CD8-positive, alpha-beta memory T cell (primary cell): ENCODE data around the gene PALD1. TPM values are rescaled to one million over a fixed set of nuclear protein-coding genes. Genes with fewer than 3 reads are reported as not detected.

Experiments
- CTCF ChIA-PET: fragments of 350-600 bp; sonication (Branson Sonifier 250); formaldehyde crosslinking; loops from one replicate; lab custom pipeline; 2021; ENCODE audit warnings: antibody characterized with exemption; lab: Charles Lee
- POLR2A ChIA-PET: fragments of 350-600 bp; sonication (Branson Sonifier 250); formaldehyde crosslinking; loops from one replicate; lab custom pipeline; 2021; ENCODE audit warnings: antibody characterized with exemption; lab: Charles Lee
- DNase-seq, 5 donors: peaks; one replicate each; pipeline versions ENCODE4 v3.0.0 to v3.0.0-alpha.2; 2020 to 2022; ENCODE audit warnings: mixed read lengths in 1 of 5
- H3K27ac ChIP-seq: one replicate; pipeline ENCODE4 v1.7.0; 2013; ENCODE audit warnings: low read depth, mild to moderate bottlenecking, low read length, moderate library complexity
- H3K27me3 ChIP-seq: 2 replicates; pipeline ENCODE4 v1.7.0; 2013; ENCODE audit warnings: low read length, mild to moderate bottlenecking; ENCODE audit not compliant: insufficient read depth, poor library complexity, severe bottlenecking
- H3K36me3 ChIP-seq: 2 replicates; pipeline ENCODE4 v1.7.0; 2013; ENCODE audit warnings: mild to moderate bottlenecking, low read length, moderate library complexity; ENCODE audit not compliant: insufficient read depth
- H3K4me1 ChIP-seq: 2 replicates; pipeline ENCODE4 v1.7.0; 2013; ENCODE audit warnings: mild to moderate bottlenecking, low read length, moderate library complexity; ENCODE audit not compliant: insufficient read depth
- H3K4me3 ChIP-seq: 2 replicates; pipeline ENCODE4 v1.7.0; 2013; ENCODE audit warnings: mild to moderate bottlenecking, low read length
- H3K9me3 ChIP-seq: 2 replicates; pipeline ENCODE4 v1.7.0; 2013; ENCODE audit warnings: mild to moderate bottlenecking, low read length
- H3K27ac Mint-ChIP-seq, 8 donors: one replicate each; pipeline ENCODE4 v1.8.0; 2020 to 2021; ENCODE audit warnings: mixed read lengths in 8 of 8, mild to moderate bottlenecking in 6 of 8, inconsistent platforms in 3 of 8, moderate library complexity in 3 of 8
- H3K27me3 Mint-ChIP-seq, 2 donors: one replicate each; pipeline ENCODE4 v1.8.0; 2020 to 2021; ENCODE audit warnings: mixed read lengths in 2 of 2, mild to moderate bottlenecking in 1 of 2, moderate library complexity in 1 of 2
- H3K36me3 Mint-ChIP-seq, 3 donors: one replicate each; pipeline ENCODE4 v1.8.0; 2020 to 2021; ENCODE audit warnings: mixed read lengths in 3 of 3, inconsistent platforms in 1 of 3, mild to moderate bottlenecking in 1 of 3
- H3K4me1 Mint-ChIP-seq, 3 donors: one replicate each; pipeline ENCODE4 v1.8.0; 2020 to 2021; ENCODE audit warnings: mixed read lengths in 3 of 3, inconsistent platforms in 1 of 3, mild to moderate bottlenecking in 1 of 3
- H3K4me3 Mint-ChIP-seq, 7 donors: one replicate each; pipeline ENCODE4 v1.8.0; 2020 to 2021; ENCODE audit warnings: mixed read lengths in 7 of 7, mild to moderate bottlenecking in 6 of 7, moderate library complexity in 4 of 7, inconsistent platforms in 2 of 7
- H3K9me3 Mint-ChIP-seq, 5 donors: one replicate each; pipeline ENCODE4 v1.8.0; 2020 to 2022; ENCODE audit warnings: mixed read lengths in 5 of 5, mild to moderate bottlenecking in 3 of 5, moderate library complexity in 2 of 5, inconsistent platforms in 1 of 5
- polyA plus RNA-seq: library from polyadenylated mRNA; unstranded; fragments of 300-500 nt; fragmentation: Illumina TruSeq; gene quantifications from one replicate; pipeline ENCODE4 v1.2.3, GENCODE V29; 2021
- total RNA-seq, 2 experiments: library from RNA; stranded (reverse); gene quantifications; one replicate each; pipeline ENCODE4 v1.2.3, GENCODE V29; 2021

PALD1 gene
- total and polyA plus RNA-seq, 3 experiments from 2014 or later = 0.20 to 0.29 TPM; not detected in 1

GRCh38 chr10:70586348-70586930, 107.9 kb downstream of the PALD1 start:
- Mint-ChIP-seq H3K4me3 (no peak overlapping the region), H3K4me1 (peaks cover 15 to 27% (median 22%) of the 10 kb centered on the region in 3 donors), H3K36me3 (peaks cover 0 to 4% (median 0%) of the 10 kb centered on the region in 3 donors), H3K27ac (no peak overlapping the region), H3K27me3 (no peaks in the 10 kb centered on the region), H3K9me3 (no peaks in the 10 kb centered on the region)
- H3K27ac ChIP-seq = no peak overlapping the region
- H3K4me3 ChIP-seq = no peak overlapping the region
- CTCF ChIA-PET = interaction anchor here (0.7 to 0.8 kb wide), 2 partner anchors 9 to 27 kb away, joined by 3 to 4 read pairs; no protein-coding TSS in a partner anchor
- POLR2A ChIA-PET = no interaction called here
- H3K4me1 ChIP-seq = peaks cover 5% of the 10 kb centered on the region
- H3K36me3 ChIP-seq = no peaks in the 10 kb centered on the region
- no peaks in the 10 kb centered on the region for H3K9me3 ChIP-seq
- no peaks in the 10 kb centered on the region for H3K27me3 ChIP-seq
- peak in 1 of 5 donors; percentile 20 for DNase-seq

- Mint-ChIP-seq H3K9me3 (no peaks in the 10 kb centered on the region), H3K4me1 (peaks cover 17 to 31% (median 27%) of the 10 kb centered on the region in 3 donors), H3K36me3 (peaks cover 0 to 4% (median 1%) of the 10 kb centered on the region in 3 donors), H3K27me3 (no peaks in the 10 kb centered on the region), H3K4me3 (no peak overlapping the region), H3K27ac (peak overlapping the region in 1 of 8 donors; percentile 43)
- no peak overlapping the region for H3K27ac ChIP-seq
- H3K4me1 ChIP-seq = peaks cover 5% of the 10 kb centered on the region
- H3K4me3 ChIP-seq = no peak overlapping the region
- H3K27me3 ChIP-seq = no peaks in the 10 kb centered on the region
- DNase-seq = no peak
- no peaks in the 10 kb centered on the region for H3K9me3 ChIP-seq
- POLR2A ChIA-PET = no interaction called here
- CTCF ChIA-PET = no interaction called here
- no peaks in the 10 kb centered on the region for H3K36me3 ChIP-seq
Observed at GRCh38 chr10:70587045-70587658, 108.6 kb downstream of the PALD1 start.

DNA sequence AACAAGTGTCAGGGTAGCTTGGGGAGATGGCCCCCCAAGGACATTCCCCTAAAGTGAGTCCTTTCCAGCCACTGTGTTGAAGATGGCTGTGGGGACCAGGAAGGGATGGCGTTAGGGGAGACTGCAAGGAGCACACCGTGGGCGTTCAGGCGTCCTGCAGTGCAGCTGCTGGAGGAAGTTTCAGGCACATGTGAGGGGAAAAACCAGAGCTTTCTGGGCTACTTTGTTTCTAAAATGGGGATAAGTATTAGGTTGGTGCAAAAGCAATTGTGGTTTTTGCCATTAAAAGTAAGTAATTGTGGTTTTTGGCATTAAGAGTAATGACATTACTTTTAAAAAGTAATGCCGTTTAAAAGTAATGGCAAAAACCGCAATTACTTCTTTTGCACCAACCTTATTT, 109.7 kb downstream of the PALD1 start:
- no peak overlapping the region for H3K4me3 Mint-ChIP-seq
- Histone ChIP-seq H3K4me1 (peaks cover 5% of the 10 kb centered on the region), H3K36me3 (no peaks in the 10 kb centered on the region), H3K27ac (no peak overlapping the region), H3K9me3 (no peaks in the 10 kb centered on the region), H3K27me3 (no peaks in the 10 kb centered on the region), H3K4me3 (no peak overlapping the region)
- H3K36me3 Mint-ChIP-seq = peaks cover 0 to 6% (median 4%) of the 10 kb centered on the region in 3 donors
- CTCF ChIA-PET = interaction anchor here (1.5 kb wide), 1 partner anchor 29 kb away, joined by 3 read pairs; no protein-coding TSS in a partner anchor
- peaks cover 24 to 42% (median 36%) of the 10 kb centered on the region in 3 donors for H3K4me1 Mint-ChIP-seq
- POLR2A ChIA-PET = no interaction called here
- H3K27me3 Mint-ChIP-seq = no peaks in the 10 kb centered on the region
- H3K27ac Mint-ChIP-seq = no peak overlapping the region
- H3K9me3 Mint-ChIP-seq = no peaks in the 10 kb centered on the region
- peak in 1 of 5 donors; percentile 30 for DNase-seq

DNA sequence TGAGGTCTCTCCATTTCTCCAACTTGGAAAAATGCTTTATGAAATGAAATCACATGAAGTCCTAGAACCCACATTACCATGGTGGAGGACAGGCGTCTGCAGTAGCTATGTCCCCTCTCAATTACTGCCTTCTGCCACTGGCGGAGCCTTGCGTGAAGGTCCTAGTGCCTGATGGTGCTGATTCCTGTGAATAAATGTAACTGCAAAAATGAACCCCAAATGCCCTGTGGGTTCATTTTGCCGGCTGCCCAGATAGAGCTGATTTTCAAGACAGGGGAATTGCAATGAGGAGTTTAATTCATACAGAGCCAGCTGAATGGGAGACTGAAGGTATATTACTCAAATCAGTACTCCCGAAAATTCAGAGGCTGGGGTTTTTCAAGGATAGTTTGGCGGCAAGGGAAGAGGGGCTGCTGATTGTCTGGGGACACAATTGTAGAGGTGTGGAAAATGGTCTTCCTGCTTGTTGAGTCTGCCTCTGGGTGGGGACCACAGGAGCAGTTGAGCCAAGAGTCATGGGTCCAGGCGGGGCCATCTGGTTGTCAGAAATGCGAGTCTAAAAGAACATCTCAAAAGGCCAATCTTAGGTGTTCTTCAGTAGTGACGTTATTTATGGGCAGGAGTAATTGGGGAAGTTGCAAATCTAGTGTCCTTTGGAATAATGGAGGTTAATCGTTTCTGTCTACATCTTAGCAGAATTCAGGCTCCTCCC, 110.4 kb downstream of the PALD1 start:
- Histone ChIP-seq H3K27me3 (no peaks in the 10 kb centered on the region), H3K27ac (no peak overlapping the region), H3K4me3 (no peak overlapping the region), H3K4me1 (peaks cover 5% of the 10 kb centered on the region), H3K9me3 (no peaks in the 10 kb centered on the region), H3K36me3 (no peaks in the 10 kb centered on the region)
- H3K4me3 Mint-ChIP-seq = no peak overlapping the region
- H3K4me1 Mint-ChIP-seq = peaks cover 30 to 50% (median 36%) of the 10 kb centered on the region in 3 donors
- no peak for DNase-seq
- no peaks in the 10 kb centered on the region for H3K9me3 Mint-ChIP-seq
- no peaks in the 10 kb centered on the region for H3K27me3 Mint-ChIP-seq
- H3K27ac Mint-ChIP-seq = no peak overlapping the region
- peaks cover 0 to 6% (median 4%) of the 10 kb centered on the region in 3 donors for H3K36me3 Mint-ChIP-seq
- CTCF ChIA-PET = interaction anchor here (1.5 kb wide), 1 partner anchor 30 kb away, joined by 3 read pairs; no protein-coding TSS in a partner anchor
- POLR2A ChIA-PET = no interaction called here

GRCh38 chr10:70589762-70590654, 111.4 kb downstream of the PALD1 start:
- CTCF ChIA-PET = no interaction called here
- POLR2A ChIA-PET = no interaction called here
- H3K27me3 Mint-ChIP-seq = no peaks in the 10 kb centered on the region

GRCh38 chr10:70590655-70591416, 112.3 kb downstream of the PALD1 start:
- Mint-ChIP-seq H3K27ac (peak overlapping the region in 3 of 8 donors; percentile 6 to 63 (median 45)), H3K36me3 (peaks cover 5 to 10% (median 7%) of the 10 kb centered on the region in 3 donors), H3K4me3 (no peak overlapping the region), H3K4me1 (peaks cover 46 to 67% (median 50%) of the 10 kb centered on the region in 3 donors), H3K9me3 (no peaks in the 10 kb centered on the region), H3K27me3 (peaks cover 0 to 1% of the 10 kb centered on the region in 2 donors)
- Histone ChIP-seq H3K4me1 (peaks cover 14% of the 10 kb centered on the region), H3K4me3 (no peak overlapping the region), H3K27ac (no peak overlapping the region), H3K27me3 (no peaks in the 10 kb centered on the region), H3K36me3 (no peaks in the 10 kb centered on the region), H3K9me3 (no peaks in the 10 kb centered on the region)
- peak in 1 of 5 donors; percentile 10 for DNase-seq
- ChIA-PET CTCF (interaction anchor here (0.9 to 1.3 kb wide), 2 partner anchors 12 to 32 kb away, joined by 3 to 5 read pairs; partner anchors contain the start of gene PRF1), POLR2A (interaction anchor here (0.6 to 1.5 kb wide), 2 partner anchors 12 to 15 kb away, joined by 3 read pairs; partner anchors contain the start of gene PRF1)

More at GRCh38 chr10:70589762-70590654, 111.4 kb downstream of the PALD1 start:
- Histone ChIP-seq H3K9me3 (no peaks in the 10 kb centered on the region), H3K27me3 (no peaks in the 10 kb centered on the region), H3K27ac (no peak overlapping the region), H3K4me3 (no peak overlapping the region), H3K4me1 (peaks cover 9% of the 10 kb centered on the region), H3K36me3 (no peaks in the 10 kb centered on the region)
- peak overlapping the region in 1 of 8 donors; percentile 43 for H3K27ac Mint-ChIP-seq
- DNase-seq = peak in 1 of 5 donors; percentile 22
- no peaks in the 10 kb centered on the region for H3K9me3 Mint-ChIP-seq
- H3K4me1 Mint-ChIP-seq = peaks cover 38 to 58% (median 41%) of the 10 kb centered on the region in 3 donors
- peaks cover 0 to 6% (median 4%) of the 10 kb centered on the region in 3 donors for H3K36me3 Mint-ChIP-seq
- no peak overlapping the region for H3K4me3 Mint-ChIP-seq
